Transverse colon (tissue), 4 donors: ENCODE measurements around the gene QKI.

Experiments used
- POLR2A ChIP-seq: fragments of 450-650 bp; IDR thresholded peaks from one replicate; pipeline ENCODE4 v1.6.1; 2016; ENCODE audit warnings: antibody characterized with exemption, mild to moderate bottlenecking, moderate library complexity
- POLR2AphosphoS5 ChIP-seq, 3 donors: sonication (generic); formaldehyde crosslinking; IDR thresholded peaks; one replicate each; pipeline ENCODE4 v1.6.1; 2016; ENCODE audit warnings: antibody characterized with exemption in 3 of 3
- TF ChIP-seq, protein P1 (sequence below), 5 experiments: fragments of 200-600 bp in 3 of 5; fragments of 450-650 bp in 2 of 5; sonication (generic) in 3 of 5; IDR thresholded peaks; 1 replicate in 2 of 5; 2 replicates in 3 of 5; pipeline ENCODE4 v1.5.1; 2016 to 2017; ENCODE audit warnings: antibody characterized with exemption in 5 of 5, inconsistent platforms in 3 of 5, mild to moderate bottlenecking in 2 of 5, moderate library complexity in 1 of 5

DNA sequence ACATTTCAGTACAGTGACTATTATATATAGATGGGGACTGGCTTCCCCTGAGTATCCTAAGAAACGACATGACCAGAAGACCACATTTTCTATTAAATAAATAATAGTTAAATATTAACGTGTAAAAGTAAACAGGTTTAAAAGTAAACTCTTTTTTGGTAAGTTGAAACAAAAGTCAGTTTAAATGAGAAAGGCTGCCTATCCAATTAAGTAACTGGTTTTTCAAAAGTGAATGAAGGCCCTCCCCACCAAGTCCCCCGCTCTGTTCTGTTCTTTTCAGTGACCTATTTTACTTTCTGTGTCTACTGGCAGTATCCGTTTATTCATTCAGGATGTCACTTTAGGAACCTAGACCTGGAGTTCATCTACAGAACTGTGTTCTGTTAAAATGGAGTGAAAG is 32.0 kb downstream of the QKI start:
- TF ChIP-seq POLR2AphosphoS5 (IDR thresholded peaks at IDR 0.05) (no peak), POLR2A (no peak)
- TF ChIP-seq, protein P1, sequence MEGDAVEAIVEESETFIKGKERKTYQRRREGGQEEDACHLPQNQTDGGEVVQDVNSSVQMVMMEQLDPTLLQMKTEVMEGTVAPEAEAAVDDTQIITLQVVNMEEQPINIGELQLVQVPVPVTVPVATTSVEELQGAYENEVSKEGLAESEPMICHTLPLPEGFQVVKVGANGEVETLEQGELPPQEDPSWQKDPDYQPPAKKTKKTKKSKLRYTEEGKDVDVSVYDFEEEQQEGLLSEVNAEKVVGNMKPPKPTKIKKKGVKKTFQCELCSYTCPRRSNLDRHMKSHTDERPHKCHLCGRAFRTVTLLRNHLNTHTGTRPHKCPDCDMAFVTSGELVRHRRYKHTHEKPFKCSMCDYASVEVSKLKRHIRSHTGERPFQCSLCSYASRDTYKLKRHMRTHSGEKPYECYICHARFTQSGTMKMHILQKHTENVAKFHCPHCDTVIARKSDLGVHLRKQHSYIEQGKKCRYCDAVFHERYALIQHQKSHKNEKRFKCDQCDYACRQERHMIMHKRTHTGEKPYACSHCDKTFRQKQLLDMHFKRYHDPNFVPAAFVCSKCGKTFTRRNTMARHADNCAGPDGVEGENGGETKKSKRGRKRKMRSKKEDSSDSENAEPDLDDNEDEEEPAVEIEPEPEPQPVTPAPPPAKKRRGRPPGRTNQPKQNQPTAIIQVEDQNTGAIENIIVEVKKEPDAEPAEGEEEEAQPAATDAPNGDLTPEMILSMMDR (IDR thresholded peaks at IDR 0.05), result no peak
